WERI-Rb-1 (cell line): ENCODE data around the gene LRP2BP.

Source experiments
- DNase-seq: peaks from one replicate; pipeline ENCODE4 v3.0.0-alpha.2; 2020
- H3K27ac ChIP-seq: fragments of 250-450 bp; sonication (Bioruptor Pico); 2 replicates; pipeline ENCODE4 v1.5.1; 2020; ENCODE audit warnings: mild to moderate bottlenecking, moderate library complexity
- H3K27me3 ChIP-seq: fragments of 250-450 bp; sonication (Bioruptor Pico); 2 replicates; pipeline ENCODE4 v1.5.1; 2021; ENCODE audit warnings: mild to moderate bottlenecking, low read depth, moderate library complexity; ENCODE audit not compliant: insufficient read depth, severe bottlenecking
- H3K36me3 ChIP-seq: fragments of 250-450 bp; sonication (Bioruptor Pico); 2 replicates; pipeline ENCODE4 v1.5.1; 2020; ENCODE audit warnings: mild to moderate bottlenecking, moderate library complexity
- H3K4me3 ChIP-seq: 2 replicates; pipeline ENCODE4 v1.5.1; 2011; ENCODE audit warnings: low read depth, mild to moderate bottlenecking, control low read depth, low read length
- H3K9me3 ChIP-seq: fragments of 250-450 bp; sonication (Bioruptor Pico); 2 replicates; pipeline ENCODE4 v1.5.1; 2021; ENCODE audit warnings: mild to moderate bottlenecking, moderate library complexity; ENCODE audit not compliant: severe bottlenecking
- CTCF ChIP-seq: IDR thresholded peaks from 2 replicates; pipeline ENCODE4 v1.5.1; 2011; ENCODE audit warnings: low read depth, mild to moderate bottlenecking, control low read depth, inconsistent platforms, low read length

The LRP2BP gene

GRCh38 chr4:185399466-185399865 is 3.7 kb upstream of the LRP2BP start:
- Histone ChIP-seq H3K36me3 (peaks cover 36% of the 10 kb centered on the region), H3K27me3 (no peaks in the 10 kb centered on the region), H3K4me3 (no peak overlapping the region), H3K27ac (no peak overlapping the region), H3K9me3 (no peaks in the 10 kb centered on the region)
- TF ChIP-seq CTCF = no peak
- no peak for DNase-seq

- Histone ChIP-seq H3K27ac (no peak overlapping the region), H3K4me3 (no peak overlapping the region), H3K36me3 (peaks cover 36% of the 10 kb centered on the region), H3K9me3 (no peaks in the 10 kb centered on the region), H3K27me3 (no peaks in the 10 kb centered on the region)
- DNase-seq = no peak
- TF ChIP-seq CTCF = no peak
These were observed 2.9 kb upstream of the LRP2BP start for GRCh38 chr4:185398618-185399017.

- H3K36me3 ChIP-seq = peaks cover 24% of the 10 kb centered on the region
- H3K4me3 ChIP-seq = peak within 1 kb of the TSS; percentile 72
- H3K27me3 ChIP-seq = no peaks in the 10 kb centered on the region
- H3K27ac ChIP-seq = peak within 1 kb of the TSS; percentile 95
- TF ChIP-seq CTCF = no peak
- no peaks in the 10 kb centered on the region for H3K9me3 ChIP-seq
- DNase-seq = no peak
These were observed 1.1 kb upstream of the LRP2BP start, which contains the start of gene ANKRD37 for GRCh38 chr4:185396724-185397385. Gene ANKRD37, plus strand, starts transcription at chr4:185396841. Its CDS starts 83 bp downstream, at chr4:185396924.

GRCh38 chr4:185395956-185396723 is 416 bp upstream of the LRP2BP start:
- H3K4me3 ChIP-seq = peak overlapping the region; percentile 72
- no peaks in the 10 kb centered on the region for H3K27me3 ChIP-seq
- H3K27ac ChIP-seq = peak overlapping the region; percentile 95
- peak; percentile 99 for DNase-seq
- no peak for TF ChIP-seq CTCF
- H3K36me3 ChIP-seq = peaks cover 18% of the 10 kb centered on the region
- no peaks in the 10 kb centered on the region for H3K9me3 ChIP-seq

- H3K36me3 ChIP-seq = peaks cover 8% of the 10 kb centered on the region; the same call in 1 of the 2 replicates
- no peak for DNase-seq
- H3K27me3 ChIP-seq = no peaks in the 10 kb centered on the region
- no peak overlapping the region; the same call in 1 of the 2 replicates for H3K27ac ChIP-seq
- TF ChIP-seq CTCF = no peak
- peak overlapping the region; percentile 69 for H3K4me3 ChIP-seq
- H3K9me3 ChIP-seq = no peaks in the 10 kb centered on the region
These were observed 1.0 kb downstream of the LRP2BP start for GRCh38 chr4:185394568-185395237.
